ENCODE data around the gene CD9.

The CD9 gene

DNA sequence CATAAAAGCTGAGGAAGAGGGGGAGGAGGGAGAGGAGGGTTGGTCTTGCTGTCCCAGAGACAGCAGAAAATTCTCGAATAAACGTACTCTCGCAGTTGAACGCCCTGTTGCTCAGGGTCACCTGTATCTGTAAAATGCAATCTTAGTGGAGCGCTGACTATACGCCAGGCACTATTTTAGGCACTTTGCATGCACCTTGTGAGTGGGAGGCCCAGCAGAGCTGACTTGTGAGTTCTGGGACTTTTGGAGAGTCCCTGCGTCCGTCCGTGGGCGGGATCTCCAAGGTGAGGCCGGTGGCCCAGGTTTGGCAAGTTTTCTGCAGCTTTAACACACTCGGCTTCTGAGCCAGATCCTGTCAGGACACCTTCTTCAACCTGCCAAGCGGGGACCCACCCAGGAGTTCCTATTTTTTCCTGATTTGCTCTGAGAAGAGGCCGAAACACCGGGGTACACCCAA is 77.8 kb downstream of the CD9 start:
- no peak for DNase-seq

DNA sequence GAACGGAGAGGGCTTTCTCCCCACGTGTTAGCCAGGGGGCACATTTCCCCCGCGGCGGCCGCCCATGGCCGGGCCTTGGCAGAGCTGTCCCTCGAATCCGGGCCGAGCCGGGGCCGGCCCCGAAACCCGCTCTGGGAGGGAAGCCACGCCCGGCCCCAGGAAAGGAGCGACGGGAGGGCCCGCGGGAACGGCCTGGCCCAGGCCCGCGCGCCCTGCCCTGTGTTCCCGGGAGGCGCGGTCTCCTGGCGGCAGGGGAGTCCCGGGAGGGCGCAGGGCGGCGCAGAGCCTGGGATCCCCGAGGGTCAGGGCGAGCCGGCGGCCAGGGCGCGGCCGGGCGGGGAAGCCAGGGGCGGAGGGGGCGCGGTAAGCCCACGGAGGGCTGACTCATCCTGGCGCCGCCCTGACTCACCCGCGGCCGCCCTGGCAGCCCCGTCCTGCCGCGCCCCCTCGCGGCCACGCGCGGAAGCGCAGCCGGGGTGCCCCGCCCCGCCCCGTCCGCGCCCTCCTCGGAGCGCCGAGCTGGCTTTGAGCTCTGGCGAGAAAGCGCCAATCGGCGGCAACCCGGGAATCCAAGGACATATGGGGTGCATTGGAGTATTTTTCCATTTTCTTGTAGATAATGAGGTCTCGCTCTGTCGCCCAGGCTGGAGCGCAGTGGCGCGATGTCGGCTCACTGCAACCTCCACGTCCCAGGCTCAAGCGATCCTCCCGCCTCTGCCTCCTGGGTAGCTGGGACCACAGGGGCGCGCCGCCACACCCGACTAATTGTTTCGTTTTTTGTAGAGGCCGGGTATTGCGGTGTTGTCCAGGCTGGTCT is 78.4 kb downstream of the CD9 start:
- peak; percentile 48 to 61 for DNase-seq

DNA sequence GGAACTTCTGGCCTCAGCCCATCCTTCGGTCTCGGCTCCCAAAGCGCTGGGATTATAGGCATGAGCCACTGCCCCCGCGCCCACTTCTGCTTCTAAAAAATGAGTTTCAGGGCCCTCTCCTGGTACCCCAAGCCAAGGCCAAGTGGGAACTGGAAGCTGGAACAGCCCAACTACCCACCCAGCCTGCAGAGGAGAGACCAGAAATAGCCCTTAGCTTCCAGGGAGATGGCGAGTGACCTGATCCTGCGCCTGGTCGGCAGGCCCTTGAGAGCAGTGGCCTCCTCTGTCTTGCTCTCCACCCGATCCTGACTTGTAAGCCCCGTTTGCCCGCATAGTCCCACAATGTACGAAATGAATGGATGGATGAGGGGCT is 79.0 kb downstream of the CD9 start:
- DNase-seq = no peak

DNA sequence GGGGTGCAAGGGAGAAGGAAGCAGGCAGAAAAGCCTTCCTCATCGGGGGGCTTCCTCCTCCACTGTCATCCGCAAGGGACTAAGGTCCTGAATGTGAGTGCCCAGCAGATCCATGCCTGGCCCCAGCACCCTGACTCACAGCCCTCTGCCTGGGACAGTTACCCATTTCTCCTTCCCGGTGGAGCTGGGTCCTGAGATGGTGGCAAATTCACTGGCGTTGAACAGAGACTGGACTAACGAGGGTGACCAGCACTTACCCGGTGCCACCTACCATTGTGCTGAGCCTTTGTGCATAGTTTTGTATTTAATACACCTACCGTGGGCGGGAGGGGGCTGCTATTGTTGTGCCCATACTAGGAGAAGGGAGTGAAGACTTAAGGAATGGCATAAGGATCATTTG is 79.4 kb downstream of the CD9 start:
- no peak for DNase-seq

- DNase-seq = no peak
These were observed 79.9 kb downstream of the CD9 start for GRCh38 chr12:6280053-6280469.

DNA sequence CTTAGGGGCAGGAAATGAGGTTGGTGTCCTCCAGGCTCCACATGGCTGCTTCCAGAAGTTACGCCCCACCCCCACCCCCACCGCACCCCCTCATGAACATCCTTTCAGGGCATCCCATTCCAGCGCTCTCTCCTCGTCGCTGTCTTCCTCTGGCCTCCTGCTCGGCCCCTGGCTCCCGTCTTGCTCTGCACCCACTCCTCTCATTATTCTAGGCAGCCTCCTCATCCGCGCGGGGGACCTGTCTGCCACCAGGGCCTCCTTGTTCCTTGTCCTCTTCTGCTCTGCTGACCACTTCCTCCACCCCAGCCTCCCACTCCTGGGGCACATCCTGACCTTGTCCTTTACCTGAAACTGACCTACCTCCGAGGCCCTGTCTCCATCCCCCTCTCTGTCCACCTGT is 80.5 kb downstream of the CD9 start:
- DNase-seq = no peak

DNA sequence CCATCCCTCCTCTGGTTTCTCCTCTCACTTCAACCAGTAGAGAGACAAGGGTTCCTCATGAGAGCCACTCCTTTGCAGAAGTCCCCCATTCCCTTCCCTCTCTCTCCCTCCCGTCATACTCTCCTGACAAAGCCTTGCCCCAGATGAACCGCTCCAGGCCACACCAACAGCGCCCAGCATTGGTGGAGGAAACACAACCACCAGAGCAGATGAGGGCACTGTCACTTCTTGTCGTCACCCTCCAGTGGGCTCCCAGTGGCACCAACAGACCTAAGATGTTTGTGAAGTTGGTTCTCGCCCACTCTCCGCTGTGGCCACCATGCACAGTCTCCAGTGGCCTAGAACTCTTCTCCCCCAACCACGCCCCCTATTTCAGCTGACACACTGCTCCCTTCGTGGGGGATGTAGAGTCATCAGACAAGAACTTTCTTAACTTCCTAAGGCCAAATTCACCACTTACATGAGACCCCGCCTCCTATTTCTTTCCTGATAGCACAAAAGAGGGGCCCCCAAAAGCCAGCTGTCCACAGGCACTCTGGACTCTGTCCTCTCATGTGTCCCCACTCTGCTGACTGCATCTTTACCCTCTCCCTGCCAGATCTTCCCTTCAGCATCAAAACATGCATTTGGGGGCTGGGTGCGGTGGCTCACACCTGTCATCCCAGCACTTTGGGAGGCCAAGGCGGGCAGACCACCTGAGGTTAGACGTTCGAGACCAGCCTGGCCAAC is 81.0 kb downstream of the CD9 start:
- no peak for DNase-seq

- no peak for DNase-seq
These were observed 82.2 kb downstream of the CD9 start for GRCh38 chr12:6282453-6282840.

- DNase-seq = no peak
These were observed 84.1 kb downstream of the CD9 start for GRCh38 chr12:6284273-6284672.

- DNase-seq = peak; percentile 44 to 58
These were observed 84.9 kb downstream of the CD9 start for GRCh38 chr12:6285063-6285477.

GRCh38 chr12:6285532-6286306 is 85.5 kb downstream of the CD9 start:
- DNase-seq = no peak

Measured in AML-193 (cell line).